Hepatocyte (in vitro differentiated cells): ENCODE results near the gene GTF2F2. TPM values are rescaled to one million over a fixed set of nuclear protein-coding genes. Genes with fewer than 3 reads are reported as not detected.
"Not testable (repeated sequence)": the region's sequence is repeated elsewhere in the genome, so short reads cannot be mapped to it uniquely, and the experiment has no call there.

Experiments used
- DNase-seq: peaks from one replicate; pipeline ENCODE4 v3.0.0-alpha.2; 2016; ENCODE audit warnings: low spot score
- H2AFZ ChIP-seq: fragments of 200-600 bp; sonication (generic); 2 replicates; pipeline ENCODE4 v1.6.0; 2016; ENCODE audit warnings: antibody characterized with exemption, mild to moderate bottlenecking
- H3K27ac ChIP-seq: fragments of 200-600 bp; sonication (generic); 2 replicates; pipeline ENCODE4 v1.5.1; 2016; ENCODE audit warnings: mild to moderate bottlenecking
- H3K27me3 ChIP-seq: fragments of 200-600 bp; sonication (generic); 2 replicates; pipeline ENCODE4 v1.6.1; 2016
- H3K36me3 ChIP-seq: fragments of 200-600 bp; sonication (generic); replicated peaks from 2 replicates; pipeline ENCODE4 v1.5.1; 2016; ENCODE audit warnings: low read depth; ENCODE audit not compliant: insufficient read depth
- H3K4me1 ChIP-seq: fragments of 200-600 bp; sonication (generic); 2 replicates; pipeline ENCODE4 v1.5.1; 2016; ENCODE audit warnings: mild to moderate bottlenecking, moderate library complexity; ENCODE audit not compliant: insufficient read depth
- H3K4me2 ChIP-seq: fragments of 200-600 bp; sonication (generic); 2 replicates; pipeline ENCODE4 v1.6.0; 2016
- H3K4me3 ChIP-seq: fragments of 200-600 bp; sonication (generic); 2 replicates; pipeline ENCODE4 v1.5.1; 2016; ENCODE audit warnings: mild to moderate bottlenecking
- H3K79me2 ChIP-seq: fragments of 200-600 bp; sonication (generic); 2 replicates; pipeline ENCODE4 v1.6.0; 2017; ENCODE audit warnings: mild to moderate bottlenecking
- H3K9me2 ChIP-seq: fragments of 200-600 bp; sonication (generic); replicated peaks from 2 replicates; pipeline ENCODE4 v1.6.0; 2017; ENCODE audit warnings: mild to moderate bottlenecking; ENCODE audit not compliant: insufficient read depth
- H3K9me3 ChIP-seq: fragments of 200-600 bp; sonication (generic); 2 replicates; pipeline ENCODE4 v1.5.1; 2016; ENCODE audit warnings: low read depth, mild to moderate bottlenecking
- H4K20me1 ChIP-seq: fragments of 200-600 bp; sonication (generic); 2 replicates; pipeline ENCODE4 v1.6.0; 2016; ENCODE audit warnings: mild to moderate bottlenecking; ENCODE audit not compliant: insufficient read depth, poor library complexity, severe bottlenecking
- EZH2 ChIP-seq: fragments of 200-600 bp; sonication (generic); IDR thresholded peaks from 2 replicates; pipeline ENCODE4 v1.6.1; 2016; ENCODE audit warnings: antibody characterized with exemption, mild to moderate bottlenecking, borderline replicate concordance
- EZH2phosphoT487 ChIP-seq: fragments of 200-600 bp; sonication (generic); IDR thresholded peaks from one replicate; pipeline ENCODE4 v1.6.1; 2018; ENCODE audit warnings: antibody characterized with exemption, mild to moderate bottlenecking, low read depth, moderate library complexity; ENCODE audit not compliant: unreplicated experiment, severe bottlenecking
- WGBS: methylation state at CpG from one replicate; pipeline ENCODE4 v1.1.6; 2016; ENCODE audit warnings: low lambda C conversion rate; ENCODE audit errors: missing lambda C conversion rate; 5-methylcytosine and 5-hydroxymethylcytosine counted together
- polyA plus RNA-seq: library from polyadenylated mRNA; unstranded; fragments of >200 nt; fragmentation: Nextera tagmentation; extraction: Ambion mirVana; gene quantifications from 2 replicates; pipeline ENCODE4 v1.2.1, GENCODE V29; 2016
- total RNA-seq: library from RNA; depleted of rRNA; stranded (reverse); fragments of >200 nt; gene quantifications from 2 replicates; pipeline ENCODE4 v1.2.3, GENCODE V29; 2014
- TF ChIP-seq, protein P1 (sequence below): fragments of 200-600 bp; sonication (generic); IDR thresholded peaks from 2 replicates; pipeline ENCODE4 v1.5.1; 2016; ENCODE audit warnings: antibody characterized with exemption, mild to moderate bottlenecking; ENCODE audit not compliant: poor library complexity

Gene GTF2F2
- total and polyA plus RNA-seq, 2 experiments from 2014 or later: 25.7 to 26.7 TPM

DNA sequence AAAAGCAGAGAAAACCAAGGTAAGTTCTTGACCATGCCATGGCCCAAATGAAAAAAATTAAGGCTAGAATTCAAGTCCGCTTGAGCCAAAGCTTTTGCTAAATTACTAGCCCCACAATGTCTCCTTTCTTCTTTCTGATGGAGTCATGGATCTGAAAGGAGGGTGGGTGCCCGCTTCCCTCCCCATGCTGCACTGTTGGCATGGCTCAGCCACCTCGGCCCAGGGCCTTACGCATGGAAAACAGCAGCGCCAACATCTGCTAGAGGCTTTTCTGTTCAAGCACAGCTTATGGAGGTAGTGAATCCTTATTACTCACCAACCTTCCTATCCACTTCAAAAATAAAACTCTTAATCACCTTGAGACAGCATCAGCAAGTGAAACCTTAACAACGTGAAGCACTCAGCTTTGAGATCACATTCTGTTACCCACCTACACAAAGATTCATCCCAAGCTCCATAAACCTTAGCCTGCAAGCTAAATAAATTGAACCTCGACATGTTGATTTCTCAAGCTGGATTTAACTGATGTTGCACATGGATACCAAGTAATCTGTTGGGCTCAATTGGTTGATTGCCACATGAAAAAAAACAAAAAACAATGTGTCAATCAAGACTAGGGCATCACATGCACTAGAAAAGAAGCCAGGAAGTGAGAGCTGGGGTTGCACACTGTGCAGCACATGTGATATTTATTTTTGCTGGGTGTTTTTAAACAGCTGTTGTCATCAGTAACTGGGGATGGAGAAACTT lies 177.3 kb downstream of the GTF2F2 start:
- TF ChIP-seq EZH2phosphoT487: no peak
- TF ChIP-seq, protein P1, sequence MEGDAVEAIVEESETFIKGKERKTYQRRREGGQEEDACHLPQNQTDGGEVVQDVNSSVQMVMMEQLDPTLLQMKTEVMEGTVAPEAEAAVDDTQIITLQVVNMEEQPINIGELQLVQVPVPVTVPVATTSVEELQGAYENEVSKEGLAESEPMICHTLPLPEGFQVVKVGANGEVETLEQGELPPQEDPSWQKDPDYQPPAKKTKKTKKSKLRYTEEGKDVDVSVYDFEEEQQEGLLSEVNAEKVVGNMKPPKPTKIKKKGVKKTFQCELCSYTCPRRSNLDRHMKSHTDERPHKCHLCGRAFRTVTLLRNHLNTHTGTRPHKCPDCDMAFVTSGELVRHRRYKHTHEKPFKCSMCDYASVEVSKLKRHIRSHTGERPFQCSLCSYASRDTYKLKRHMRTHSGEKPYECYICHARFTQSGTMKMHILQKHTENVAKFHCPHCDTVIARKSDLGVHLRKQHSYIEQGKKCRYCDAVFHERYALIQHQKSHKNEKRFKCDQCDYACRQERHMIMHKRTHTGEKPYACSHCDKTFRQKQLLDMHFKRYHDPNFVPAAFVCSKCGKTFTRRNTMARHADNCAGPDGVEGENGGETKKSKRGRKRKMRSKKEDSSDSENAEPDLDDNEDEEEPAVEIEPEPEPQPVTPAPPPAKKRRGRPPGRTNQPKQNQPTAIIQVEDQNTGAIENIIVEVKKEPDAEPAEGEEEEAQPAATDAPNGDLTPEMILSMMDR: no peak
- no peak for TF ChIP-seq EZH2
- H2AFZ ChIP-seq: no peak overlapping the region
- no peak overlapping the region for H3K4me2 ChIP-seq
- no peaks in the 10 kb centered on the region for H3K9me3 ChIP-seq
- 90% methylated on average over 7 of the region's 7 CpGs for WGBS
- no peaks in the 10 kb centered on the region for H4K20me1 ChIP-seq
- H3K36me3 ChIP-seq: no peaks in the 10 kb centered on the region
- no peak for DNase-seq
- no peaks in the 10 kb centered on the region for H3K9me2 ChIP-seq
- H3K27me3 ChIP-seq: no peaks in the 10 kb centered on the region
- no peak overlapping the region for H3K4me3 ChIP-seq
- H3K27ac ChIP-seq: no peak overlapping the region
- H3K79me2 ChIP-seq: no peaks in the 10 kb centered on the region
- H3K4me1 ChIP-seq: no peaks in the 10 kb centered on the region

DNA sequence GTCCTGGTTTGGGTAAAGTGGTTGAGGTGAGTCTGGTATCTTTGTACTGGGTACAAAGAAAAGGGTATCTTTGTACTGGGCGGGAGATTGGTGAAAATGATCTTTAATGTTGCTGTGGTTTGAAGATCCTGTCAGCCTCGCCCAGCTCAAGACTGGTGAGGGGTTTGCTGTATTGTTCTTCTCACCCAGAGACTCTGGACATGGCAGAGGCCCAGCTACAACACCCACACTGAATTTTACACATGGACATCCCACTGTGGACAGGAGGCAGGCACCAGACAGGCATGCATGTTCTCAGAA lies 177.8 kb downstream of the GTF2F2 start:
- no peaks in the 10 kb centered on the region for H3K9me3 ChIP-seq
- H3K4me2 ChIP-seq: no peak overlapping the region
- no peak overlapping the region for H2AFZ ChIP-seq
- TF ChIP-seq EZH2: no peak
- TF ChIP-seq, protein P1: no peak
- TF ChIP-seq EZH2phosphoT487: no peak
- no peak overlapping the region for H3K27ac ChIP-seq
- DNase-seq: no peak
- no peaks in the 10 kb centered on the region for H3K79me2 ChIP-seq
- H3K27me3 ChIP-seq: no peaks in the 10 kb centered on the region
- no peaks in the 10 kb centered on the region for H4K20me1 ChIP-seq
- H3K36me3 ChIP-seq: no peaks in the 10 kb centered on the region
- no peaks in the 10 kb centered on the region for H3K9me2 ChIP-seq
- 95% methylated on average over 2 of the region's 2 CpGs for WGBS
- no peak overlapping the region for H3K4me3 ChIP-seq
- no peaks in the 10 kb centered on the region for H3K4me1 ChIP-seq

DNA sequence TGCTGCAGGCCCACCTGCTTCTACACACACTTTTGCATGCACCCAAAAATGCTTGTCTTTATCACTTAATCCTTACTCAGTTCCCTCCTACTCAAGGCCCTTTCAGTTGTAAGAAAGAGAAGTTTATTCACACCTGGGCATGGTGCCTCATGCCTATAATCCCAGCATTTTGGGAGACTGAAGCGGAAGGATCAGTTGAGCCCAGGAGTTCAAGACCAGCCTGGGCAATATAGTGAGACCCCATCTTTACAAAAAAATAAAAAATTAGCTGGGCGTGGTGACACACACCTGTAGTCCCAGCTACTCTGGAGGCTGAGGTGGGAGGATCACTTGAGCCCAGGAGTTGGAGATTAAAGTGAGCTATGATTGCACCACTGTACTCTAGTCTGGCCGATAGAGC lies 178.2 kb downstream of the GTF2F2 start:
- 100% methylated on average over 3 of the region's 3 CpGs for WGBS
- not testable (repeated sequence) for H2AFZ ChIP-seq, H4K20me1 ChIP-seq, H3K4me2 ChIP-seq, H3K27ac ChIP-seq, H3K9me2 ChIP-seq, H3K27me3 ChIP-seq, H3K9me3 ChIP-seq, H3K79me2 ChIP-seq, H3K4me1 ChIP-seq, DNase-seq, H3K36me3 ChIP-seq, H3K4me3 ChIP-seq

DNA sequence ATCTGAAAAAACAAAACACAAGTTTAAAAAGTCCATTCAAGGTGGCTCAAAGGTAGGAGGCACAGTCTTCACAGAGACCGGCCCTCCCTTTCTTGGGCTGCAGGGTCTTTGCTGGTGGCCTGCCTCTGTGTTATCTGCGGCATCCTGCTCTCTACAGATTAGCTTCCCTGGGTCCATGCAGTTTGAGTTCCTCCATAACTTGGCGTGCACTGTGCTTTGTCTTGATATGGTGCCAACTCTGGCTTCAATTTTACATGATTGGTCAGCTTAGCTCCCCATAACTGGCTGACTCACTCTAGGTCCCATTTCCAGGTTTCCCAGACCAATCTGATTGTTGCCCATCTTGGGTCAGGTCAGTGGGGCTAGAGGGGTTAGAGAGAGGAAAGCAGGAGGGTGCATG lies 178.9 kb downstream of the GTF2F2 start:
- WGBS: 88% methylated on average over 3 of the region's 3 CpGs
- Histone ChIP-seq H2AFZ (no peak overlapping the region), H3K27ac (no peak overlapping the region), H3K4me1 (no peaks in the 10 kb centered on the region), H3K4me3 (no peak overlapping the region), H4K20me1 (no peaks in the 10 kb centered on the region), H3K9me2 (no peaks in the 10 kb centered on the region), H3K27me3 (no peaks in the 10 kb centered on the region), H3K79me2 (no peaks in the 10 kb centered on the region), H3K36me3 (no peaks in the 10 kb centered on the region), H3K9me3 (no peaks in the 10 kb centered on the region), H3K4me2 (no peak overlapping the region)
- TF ChIP-seq EZH2: no peak
- no peak for DNase-seq
